HG03103 (cell line): ENCODE data around the gene EIF3D.

ENCODE experiments used
- ATAC-seq: cut with Tn5 transposase; IDR thresholded peaks from one replicate; pipeline ENCODE4 v1.9.1; 2021; ENCODE audit warnings: low read depth; ENCODE audit not compliant: unreplicated experiment

EIF3D gene

DNA sequence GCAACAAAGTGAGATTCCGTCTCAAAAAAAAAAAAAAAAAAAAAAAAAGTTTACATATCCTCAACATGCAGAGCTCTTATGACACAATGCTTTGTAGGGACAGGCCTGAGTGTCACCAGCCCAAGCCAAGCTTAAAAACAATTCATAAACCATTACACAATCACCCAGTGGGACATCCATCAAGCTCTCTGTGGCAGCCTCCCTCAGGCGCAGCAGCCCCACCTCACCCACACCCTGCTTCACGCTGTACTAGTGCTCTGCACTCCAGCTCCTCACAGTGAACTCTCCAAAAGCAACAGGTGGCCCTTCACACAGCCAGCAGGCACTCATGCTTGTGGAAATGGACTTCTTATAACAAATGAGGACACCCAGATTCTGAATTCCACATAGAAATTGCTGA is 18.6 kb downstream of the EIF3D start:
- ATAC-seq: no peak

GRCh38 chr22:36507518-36508010 is 21.4 kb downstream of the EIF3D start:
- no peak for ATAC-seq

- peak; percentile 65 for ATAC-seq
These were observed 22.1 kb downstream of the EIF3D start, which contains the start of gene FOXRED2 for GRCh38 chr22:36506637-36507517. TSS of gene FOXRED2 (minus strand) at chr22:36507040. CDS start at chr22:36506422, 618 bp downstream.

GRCh38 chr22:36505998-36506635 is 22.8 kb downstream of the EIF3D start:
- ATAC-seq: no peak

DNA sequence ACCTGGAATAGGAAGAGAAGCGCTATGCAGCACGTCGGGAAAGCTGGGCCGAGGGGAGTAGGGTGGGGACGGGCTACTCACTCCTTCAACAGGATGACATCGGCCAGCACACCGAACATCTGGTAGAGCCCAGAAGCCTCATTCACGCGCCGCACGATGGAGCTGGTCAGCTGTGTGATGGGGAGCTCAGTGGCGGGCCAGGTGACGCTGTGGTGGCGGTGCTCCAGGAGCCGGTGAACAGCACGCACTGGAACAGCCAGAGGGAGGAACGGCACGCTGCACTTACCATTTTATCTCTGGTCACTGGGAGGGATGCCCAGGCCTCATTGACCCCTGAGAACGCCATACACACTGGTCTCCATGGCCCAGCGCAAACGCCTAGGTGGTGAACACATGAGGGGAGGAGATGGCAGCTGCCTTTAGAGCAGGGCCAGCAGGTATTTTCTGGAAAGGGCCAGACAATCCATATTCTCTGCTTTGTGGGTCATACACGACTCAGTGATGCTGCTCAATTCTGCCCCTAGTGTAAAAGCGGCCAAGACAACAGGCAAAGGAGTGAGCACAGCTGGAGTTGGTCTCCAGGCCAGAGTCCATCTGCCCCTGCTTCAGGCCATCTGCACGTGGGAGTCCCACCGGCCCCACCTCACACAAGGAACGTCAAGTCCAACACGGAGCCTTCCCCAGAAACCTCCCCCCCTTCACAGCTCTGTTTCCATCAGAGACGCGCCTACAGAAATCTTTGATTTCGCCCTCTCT is 30.9 kb downstream of the EIF3D start:
- no peak for ATAC-seq

- no peak for ATAC-seq
These were observed 35.3 kb downstream of the EIF3D start for GRCh38 chr22:36493690-36494110.

DNA sequence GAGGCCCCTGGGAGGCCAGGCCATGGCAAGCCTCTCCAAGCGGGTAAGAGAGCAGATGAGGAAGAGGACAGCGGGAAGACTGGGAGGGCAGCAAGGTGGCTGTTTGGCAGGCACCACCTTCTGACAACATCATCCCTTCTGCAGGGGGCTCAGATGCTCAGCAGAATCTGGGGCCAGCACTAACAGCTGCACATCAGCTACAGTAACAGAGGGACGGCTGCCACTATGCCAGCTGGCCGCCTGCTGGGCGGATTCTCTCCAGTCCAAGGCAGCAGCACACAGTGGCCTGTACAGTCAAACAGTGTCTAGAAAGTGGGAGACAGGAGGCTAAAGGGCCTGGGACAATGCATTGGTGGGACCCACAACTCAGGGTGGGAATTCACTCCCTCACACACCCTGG is 36.9 kb downstream of the EIF3D start:
- no peak for ATAC-seq

DNA sequence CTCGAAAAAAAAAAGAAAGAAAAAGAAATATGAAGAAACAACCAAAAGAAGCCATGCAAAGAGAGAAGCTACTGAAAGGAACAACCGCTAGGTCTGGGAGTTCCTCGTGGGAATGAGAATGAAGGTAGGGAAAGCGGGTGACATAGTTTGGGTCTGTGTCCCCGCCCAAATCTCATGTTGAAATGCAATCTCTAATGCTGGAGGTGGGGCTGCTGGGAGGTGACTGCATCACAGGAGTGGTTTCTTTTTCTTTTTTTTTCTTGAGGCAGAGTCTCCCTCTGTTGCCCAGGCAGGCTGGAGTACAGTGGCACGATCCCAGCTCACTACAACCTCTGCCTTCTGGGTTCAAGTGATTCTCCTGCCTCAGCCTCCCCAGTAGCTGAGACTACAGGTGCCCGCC is 37.8 kb downstream of the EIF3D start:
- no peak for ATAC-seq

DNA sequence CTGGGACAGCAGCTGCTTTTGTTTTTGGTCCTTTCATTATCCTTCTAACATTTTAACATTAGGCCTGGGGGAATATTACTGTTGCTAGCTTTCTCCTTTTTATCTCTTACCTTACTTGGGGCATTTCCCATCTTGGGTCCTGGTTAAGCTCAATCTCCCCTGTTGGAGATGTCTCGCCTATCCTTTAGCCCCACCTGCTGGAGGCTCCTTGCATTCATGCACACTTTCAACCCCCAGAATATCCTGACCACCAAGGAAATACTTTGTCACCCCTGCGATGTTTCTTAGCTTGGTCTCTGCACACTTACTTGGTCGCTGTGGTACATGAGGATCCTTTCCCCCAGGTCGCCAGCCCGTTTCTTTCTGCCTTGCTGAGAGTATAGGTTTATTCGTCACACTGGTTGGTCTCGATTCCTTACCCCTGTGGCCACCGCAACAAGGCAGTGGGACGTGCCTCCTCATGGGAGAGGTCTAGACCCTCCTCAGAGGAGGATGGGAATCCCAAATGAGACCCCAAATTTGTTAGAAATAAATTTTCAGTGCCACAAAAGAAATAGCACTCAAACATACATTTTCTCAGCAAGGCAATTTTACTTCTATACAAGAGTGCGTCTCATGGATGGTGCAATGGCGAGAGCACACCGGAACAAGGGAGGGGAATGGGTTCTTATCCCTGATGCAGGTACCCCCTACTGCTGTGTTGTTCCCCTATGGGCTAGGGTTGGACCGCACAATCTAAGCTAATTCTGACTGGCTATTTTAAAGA is 42.2 kb downstream of the EIF3D start:
- ATAC-seq: no peak

- ATAC-seq: peak; percentile 80
These were observed 47.4 kb downstream of the EIF3D start, which contains the start of gene TXN2 for GRCh38 chr22:36481393-36482168. TSS of gene TXN2 (minus strand) at chr22:36481640. CDS start at chr22:36480837, 803 bp downstream.

- ATAC-seq: peak; percentile 22
These were observed 48.0 kb downstream of the EIF3D start for GRCh38 chr22:36480941-36481392.

GRCh38 chr22:36478966-36479365 is 50.0 kb downstream of the EIF3D start:
- no peak for ATAC-seq

DNA sequence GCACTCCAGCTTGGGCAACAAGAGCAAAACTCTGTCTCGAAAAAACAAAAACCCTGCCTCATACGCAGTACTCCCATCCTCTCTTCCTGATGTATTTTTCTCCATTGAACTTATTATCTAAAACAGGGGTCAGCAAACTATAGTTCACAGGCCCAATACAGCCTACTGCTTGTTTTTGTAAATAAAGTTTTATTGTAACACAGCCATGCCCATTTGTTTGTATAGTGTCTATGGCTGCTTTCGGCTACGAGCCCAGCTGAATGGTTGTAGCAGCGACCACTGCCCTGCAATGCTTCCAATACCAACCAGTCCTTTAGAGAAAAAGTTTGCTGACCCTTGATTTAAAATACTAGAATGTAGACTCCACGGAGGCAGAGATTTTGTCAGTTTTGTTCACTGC is 53.6 kb downstream of the EIF3D start:
- no peak for ATAC-seq

- no peak for ATAC-seq
These were observed 56.3 kb downstream of the EIF3D start for GRCh38 chr22:36472689-36473088.

- ATAC-seq: no peak
These were observed 57.6 kb downstream of the EIF3D start for GRCh38 chr22:36471341-36471821.

DNA sequence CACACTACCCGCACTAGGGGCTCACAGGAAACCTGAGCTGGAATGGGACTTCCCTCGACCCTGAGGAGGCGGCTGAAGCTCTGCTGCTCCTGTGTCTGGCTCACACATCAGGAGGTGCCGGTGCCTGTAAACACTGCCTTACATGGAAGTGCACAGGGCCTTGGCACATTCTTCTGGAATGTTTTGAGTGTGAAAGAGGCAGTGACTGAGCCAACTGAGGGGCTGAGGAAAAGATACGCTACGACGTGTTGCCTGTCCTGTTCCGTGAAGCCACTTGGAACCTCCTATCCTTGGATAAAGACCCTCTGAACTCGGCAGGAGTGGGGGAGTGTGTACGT is 58.0 kb downstream of the EIF3D start:
- no peak for ATAC-seq

DNA sequence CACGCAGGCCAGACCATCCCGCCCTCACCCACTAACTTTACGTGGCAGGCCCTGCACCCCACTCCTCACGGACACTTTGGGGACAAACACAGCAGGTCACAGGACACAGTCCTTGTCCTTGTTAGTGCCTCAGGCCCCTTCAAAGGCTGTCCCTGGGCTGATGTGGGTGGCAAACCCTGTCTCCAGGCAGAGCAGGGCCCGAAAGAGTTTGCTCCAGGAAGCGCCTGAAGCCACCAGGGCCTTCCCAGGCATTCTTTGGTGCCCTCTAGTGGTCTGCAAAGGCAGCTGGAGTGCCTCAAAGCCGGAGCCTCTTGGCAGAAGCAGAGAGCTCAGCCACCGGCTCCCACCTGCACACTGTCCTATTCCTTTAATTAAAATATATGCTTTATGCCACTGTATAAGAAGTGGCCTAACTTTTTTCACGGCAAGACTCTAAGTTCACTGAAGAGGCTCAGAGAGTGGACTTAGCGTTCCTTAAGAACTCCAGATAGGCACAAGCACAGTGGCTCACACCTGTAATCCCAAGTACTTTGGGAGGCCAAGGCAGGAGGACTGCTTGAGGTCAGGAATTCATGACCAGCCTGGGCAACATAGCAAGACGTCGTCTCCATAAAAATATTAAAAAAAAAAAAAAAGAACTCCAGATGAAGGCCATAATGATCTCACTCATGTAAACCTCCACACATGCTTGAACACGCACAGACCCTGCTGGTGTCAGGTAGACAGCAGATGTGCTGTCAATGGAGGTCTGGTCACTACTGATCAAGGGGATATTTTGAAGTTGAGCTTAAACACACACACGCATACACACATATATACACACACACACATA is 58.6 kb downstream of the EIF3D start:
- ATAC-seq: no peak

GRCh38 chr22:36469094-36469710 is 59.8 kb downstream of the EIF3D start:
- ATAC-seq: no peak
